B cell (primary cell): Measurements from ENCODE around the gene FBXO34. TPM values are rescaled to one million over a fixed set of nuclear protein-coding genes. Genes with fewer than 3 reads are reported as not detected.

Experiments used
- ATAC-seq: fragments of 200-7000 bp; cut with Tn5 transposase; one replicate; pipeline ENCODE4 v1.10.0; 2021; ENCODE audit warnings: low read depth, mild to moderate bottlenecking, moderate number of reproducible peaks, moderate library complexity
- CTCF ChIA-PET: fragments of 350-600 bp; sonication (Branson Sonifier 250); formaldehyde crosslinking; loops from one replicate; lab custom pipeline; 2021; ENCODE audit warnings: antibody characterized with exemption, inconsistent platforms; lab: Charles Lee
- POLR2A ChIA-PET: fragments of 350-600 bp; sonication (Branson Sonifier 250); formaldehyde crosslinking; loops from one replicate; lab custom pipeline; 2021; ENCODE audit warnings: antibody characterized with exemption; lab: Charles Lee
- DNase-seq: peaks from one replicate; pipeline ENCODE4 v3.0.0; 2013
- H2AFZ ChIP-seq: 2 replicates; pipeline ENCODE4 v1.6.1; 2012; ENCODE audit warnings: mild to moderate bottlenecking, low read depth, low read length; ENCODE audit not compliant: insufficient read depth, poor library complexity, severe bottlenecking
- H3K27ac ChIP-seq, 2 donors: 1 replicate in 1 of 2; 2 replicates in 1 of 2; pipeline ENCODE4 v1.5.1; 2012 to 2013; ENCODE audit warnings: low read length in 2 of 2, mild to moderate bottlenecking in 2 of 2, moderate library complexity in 1 of 2
- H3K27me3 ChIP-seq, 4 experiments: fragments of 200-600 bp in 1 of 4; sonication (generic) in 1 of 4; replicated peaks in 1 of 4; 1 replicate in 2 of 4; 2 replicates in 2 of 4; pipeline versions ENCODE4 v1.6.1 to v1.7.0; 2013 to 2016; ENCODE audit warnings: low read length in 3 of 4, mild to moderate bottlenecking in 2 of 4, mixed read lengths in 1 of 4, moderate library complexity in 1 of 4; ENCODE audit not compliant: insufficient read depth in 4 of 4, control insufficient read depth in 3 of 4; ENCODE audit errors: control extremely low read depth in 1 of 4
- H3K36me3 ChIP-seq, 2 experiments: replicated peaks in 1 of 2; 1 replicate in 1 of 2; 2 replicates in 1 of 2; pipeline versions ENCODE4 v1.6.1 to v1.7.1; 2013; ENCODE audit warnings: low read length in 1 of 2; ENCODE audit not compliant: insufficient read depth in 2 of 2, control insufficient read depth in 1 of 2; ENCODE audit errors: control extremely low read depth in 1 of 2, extremely low read depth in 1 of 2
- H3K4me1 ChIP-seq, 2 donors: fragments of 200-600 bp in 1 of 2; sonication (generic) in 1 of 2; 1 replicate in 1 of 2; 2 replicates in 1 of 2; pipeline versions ENCODE4 v1.5.1 to v1.6.1; 2013 to 2017; ENCODE audit warnings: low read length in 2 of 2; ENCODE audit not compliant: control insufficient read depth in 2 of 2, insufficient read depth in 2 of 2
- H3K4me2 ChIP-seq: replicated peaks from 2 replicates; pipeline ENCODE3; 2012; ENCODE audit warnings: mild to moderate bottlenecking, low read depth, low read length; ENCODE audit not compliant: poor library complexity, severe bottlenecking
- H3K4me3 ChIP-seq, 5 experiments: fragments of 200-600 bp in 1 of 5; sonication (generic) in 1 of 5; 1 replicate in 3 of 5; 2 replicates in 2 of 5; pipeline versions ENCODE4 v1.5.1 to v1.7.0; 2011 to 2016; ENCODE audit warnings: low read length in 4 of 5, mild to moderate bottlenecking in 4 of 5, low read depth in 2 of 5, control low read depth in 1 of 5, moderate library complexity in 1 of 5; ENCODE audit not compliant: insufficient read depth in 1 of 5; ENCODE audit errors: control extremely low read depth in 1 of 5, extremely low read depth in 1 of 5
- H3K79me2 ChIP-seq: fragments of 200-600 bp; sonication (generic); one replicate; pipeline ENCODE4 v1.6.0; 2016; ENCODE audit warnings: low read length; ENCODE audit not compliant: control insufficient read depth, insufficient read depth
- H3K9ac ChIP-seq: fragments of 200-600 bp; sonication (generic); 2 replicates; pipeline ENCODE4 v1.6.1; 2017; ENCODE audit warnings: mild to moderate bottlenecking, low read length, moderate library complexity
- H3K9me3 ChIP-seq, 3 donors: one replicate each; pipeline versions ENCODE4 v1.6.1 to v1.7.1; 2013; ENCODE audit warnings: low read length in 2 of 3; ENCODE audit not compliant: control insufficient read depth in 2 of 3, insufficient read depth in 1 of 3; ENCODE audit errors: control extremely low read depth in 1 of 3
- H4K20me1 ChIP-seq: 2 replicates; pipeline ENCODE4 v1.6.0; 2012; ENCODE audit warnings: mild to moderate bottlenecking, low read length; ENCODE audit not compliant: insufficient read depth, control insufficient read depth, poor library complexity, severe bottlenecking
- H3K27ac Mint-ChIP-seq: one replicate; pipeline ENCODE4 v1.8.0; 2021; ENCODE audit warnings: mixed read lengths
- H3K27me3 Mint-ChIP-seq: one replicate; pipeline ENCODE4 v1.8.0; 2021; ENCODE audit warnings: mixed read lengths
- H3K4me1 Mint-ChIP-seq: one replicate; pipeline ENCODE4 v1.8.0; 2021; ENCODE audit warnings: mixed read lengths
- H3K4me3 Mint-ChIP-seq: one replicate; pipeline ENCODE4 v1.8.0; 2021; ENCODE audit warnings: mixed read lengths
- H3K9me3 Mint-ChIP-seq: one replicate; pipeline ENCODE4 v1.8.0; 2022; ENCODE audit warnings: mixed read lengths; ENCODE audit not compliant: insufficient read depth
- CTCF ChIP-seq: fragments of 200-600 bp; IDR thresholded peaks from one replicate; pipeline ENCODE4 v1.8.0; 2022; ENCODE audit warnings: antibody characterized with exemption, mild to moderate bottlenecking
- EZH2 ChIP-seq: IDR thresholded peaks from 2 replicates; pipeline ENCODE4 v1.6.1; 2012; ENCODE audit warnings: borderline replicate concordance, low read depth, mild to moderate bottlenecking, moderate library complexity, low read length; ENCODE audit not compliant: insufficient read depth, poor library complexity, severe bottlenecking
- WGBS: methylation state at CpG from one replicate; pipeline ENCODE4 v1.1.5; 2013; ENCODE audit warnings: missing lambda C conversion rate; ENCODE audit not compliant: insufficient coverage; 5-methylcytosine and 5-hydroxymethylcytosine counted together
- intact Hi-C: fragments of 100-400 bp; cut with micrococcal nuclease; formaldehyde crosslinking; loops from one replicate; pipeline ENCODE4 v1.10.0; 2022
- polyA plus RNA-seq: library from polyadenylated mRNA; depleted of rRNA; stranded (reverse); fragments of >200 nt; gene quantifications from 2 replicates; pipeline ENCODE4 v1.2.3, GENCODE V29; 2012
- total RNA-seq, 2 donors: library from RNA; stranded (reverse); fragments of 120-200 nt in 1 of 2; gene quantifications; 1 replicate in 1 of 2; 2 replicates in 1 of 2; pipeline versions ENCODE4 v1.2.3 to v1.2.4, GENCODE V29; 2013 to 2022

Gene FBXO34
- total and polyA plus RNA-seq, 2 donors (not counting 1 experiment from before 2014, with no cell fraction given): 8.1 to 27.5 TPM

GRCh38 chr14:55354500-55354899, 83.3 kb downstream of the FBXO34 start:
- Histone ChIP-seq H2AFZ (no peak overlapping the region), H4K20me1 (no peaks in the 10 kb centered on the region), H3K4me3 (no peak overlapping the region), H3K27me3 (no peaks in the 10 kb centered on the region), H3K4me1 (peaks cover 0 to 3% of the 10 kb centered on the region in 2 donors), H3K79me2 (no peaks in the 10 kb centered on the region), H3K36me3 (peaks cover 0 to 40% of the 10 kb centered on the region in 2 experiments), H3K27ac (no peak overlapping the region), H3K4me2 (no peak overlapping the region), H3K9me3 (no peaks in the 10 kb centered on the region), H3K9ac (no peak overlapping the region)
- Mint-ChIP-seq H3K27me3 (no peaks in the 10 kb centered on the region), H3K9me3 (no peaks in the 10 kb centered on the region), H3K27ac (no peak overlapping the region), H3K4me1 (peaks cover 9% of the 10 kb centered on the region), H3K4me3 (no peak overlapping the region)
- ATAC-seq (peak; percentile 82), DNase-seq (peak; percentile 64)
- intact Hi-C loops: loop anchor here (1.0 kb wide), 4 partner anchors 83 to 265 kb away; partner anchors contain the start of gene FBXO34
- ChIA-PET POLR2A (no interaction called here), CTCF (interaction anchor here (0.7 to 3.7 kb wide), 20 partner anchors 8 to 304 kb away, joined by 3 to 51 read pairs (median 4); partner anchors contain the start of gene FBXO34)
- TF ChIP-seq EZH2: no peak
- TF ChIP-seq CTCF: peak; percentile 71
- 67% methylated on average over 4 of the region's 5 CpGs for WGBS

- no peaks in the 10 kb centered on the region for H3K4me1 ChIP-seq
- no peak overlapping the region for H2AFZ ChIP-seq
- Mint-ChIP-seq H3K27me3 (no peaks in the 10 kb centered on the region), H3K9me3 (no peaks in the 10 kb centered on the region), H3K4me3 (no peak overlapping the region), H3K27ac (no peak overlapping the region), H3K4me1 (peaks cover 3% of the 10 kb centered on the region)
- intact Hi-C loops: no loop called here
- no peaks in the 10 kb centered on the region for H3K27me3 ChIP-seq
- no peak overlapping the region for H3K27ac ChIP-seq
- POLR2A ChIA-PET: no interaction called here
- no peak overlapping the region for H3K9ac ChIP-seq
- no peaks in the 10 kb centered on the region for H3K9me3 ChIP-seq
- no peak overlapping the region for H3K4me3 ChIP-seq
- H4K20me1 ChIP-seq: no peaks in the 10 kb centered on the region
- no peak for DNase-seq
- H3K4me2 ChIP-seq: no peak overlapping the region
- peaks cover 0 to 33% of the 10 kb centered on the region in 2 experiments for H3K36me3 ChIP-seq
- no peak for TF ChIP-seq CTCF
- 100% methylated on average over 2 of the region's 6 CpGs for WGBS
- CTCF ChIA-PET: interaction anchor here (0.7 to 3.7 kb wide), 8 partner anchors 10 to 253 kb away, joined by 3 to 51 read pairs (median 5); partner anchors contain the start of gene FBXO34
- no peak for ATAC-seq
- no peaks in the 10 kb centered on the region for H3K79me2 ChIP-seq
Observed at GRCh38 chr14:55355922-55356321, 84.7 kb downstream of the FBXO34 start.
